Stimulated activated CD4-positive, alpha-beta T cell treated with anti-CD3 and anti-CD28 coated beads, Interleukin-4, amount 100 ng/mL, for 24 hours (primary cell): ENCODE measurements around the gene PODNL1.

Experiments
- DNase-seq: peaks from one replicate; pipeline ENCODE4 v3.0.0-alpha.2; 2020

The PODNL1 gene

GRCh38 chr19:13956365-13956744, 18.1 kb upstream of the PODNL1 start:
- no peak for DNase-seq

- no peak for DNase-seq
Measured at GRCh38 chr19:13955662-13956364, 17.6 kb upstream of the PODNL1 start.

DNA sequence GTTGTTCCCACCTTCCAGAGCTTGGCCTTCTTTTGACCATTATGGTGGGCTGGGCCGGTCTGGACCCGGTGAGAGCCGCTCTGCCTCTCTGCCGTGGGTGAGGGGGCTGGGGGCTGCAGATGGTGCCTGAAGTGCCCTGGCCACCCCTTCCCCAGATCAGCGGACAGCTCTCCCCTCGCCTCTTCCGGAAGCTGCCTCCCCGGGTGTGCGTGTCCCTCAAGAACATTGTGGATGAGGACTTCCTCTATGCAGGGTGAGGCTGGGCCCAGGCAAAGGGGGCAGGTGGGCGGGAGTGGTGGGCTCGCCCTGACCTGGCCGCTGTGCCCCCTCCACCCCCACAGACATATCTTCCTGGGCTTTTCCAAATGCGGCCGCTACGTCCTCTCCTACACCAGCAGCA, 16.0 kb upstream of the PODNL1 start:
- no peak for DNase-seq

DNA sequence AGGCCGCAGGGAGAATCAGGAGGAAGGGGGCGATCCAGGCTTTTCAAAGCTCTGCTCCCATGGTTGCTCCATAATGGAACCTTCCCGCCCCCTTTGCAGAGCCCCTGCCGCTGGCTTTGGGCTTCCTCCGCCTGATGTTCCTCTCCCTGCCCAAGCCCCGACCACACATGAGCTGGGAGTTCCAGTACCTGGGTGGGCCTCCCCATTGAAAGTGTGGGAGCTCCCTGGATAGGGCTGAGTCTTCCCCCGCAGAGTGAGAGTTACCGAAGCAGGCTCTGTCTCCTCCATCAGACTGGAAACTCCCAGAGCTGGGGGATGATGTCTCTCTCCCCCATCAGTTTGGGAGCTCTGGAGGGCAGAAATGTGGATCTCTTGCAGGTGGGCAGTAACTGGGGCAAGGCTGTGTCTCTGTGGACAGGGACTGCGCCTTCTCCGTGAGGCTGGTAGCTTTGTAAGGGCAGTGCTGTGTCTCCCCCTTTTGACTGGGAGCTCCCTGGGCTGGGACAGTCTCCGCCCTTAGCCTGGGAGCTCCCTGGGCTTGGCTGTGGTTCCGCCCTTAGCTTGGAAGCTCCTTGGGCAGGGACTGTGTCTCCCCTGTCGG, 14.8 kb upstream of the PODNL1 start:
- peak; percentile 9 for DNase-seq

- DNase-seq: peak; percentile 99
Measured at GRCh38 chr19:13952154-13952930, 14.1 kb upstream of the PODNL1 start, which contains the start of gene DCAF15. TSS of gene DCAF15 (plus strand) at chr19:13952509. CDS start at chr19:13952513, 4 bp downstream.

DNA sequence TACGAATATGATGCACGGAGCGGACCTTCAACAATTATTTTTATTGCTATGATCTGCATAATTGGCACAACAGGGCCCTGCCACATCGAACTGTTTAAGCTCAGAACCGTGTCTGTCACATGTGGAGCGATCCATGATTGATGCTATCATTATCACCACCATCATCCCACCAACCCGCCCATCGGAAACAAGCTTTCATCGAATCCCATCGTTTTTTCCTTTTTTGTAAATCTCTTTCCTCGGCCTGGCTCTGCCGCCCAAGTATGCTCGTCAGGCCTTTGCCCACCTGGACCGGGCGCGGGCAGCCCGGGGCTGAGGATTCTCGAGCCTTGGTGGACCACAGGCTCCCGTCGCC, 13.6 kb upstream of the PODNL1 start:
- DNase-seq: no peak

- no peak for DNase-seq
Measured at GRCh38 chr19:13951043-13951442, 12.8 kb upstream of the PODNL1 start.

- DNase-seq: no peak
Measured at GRCh38 chr19:13946414-13946813, 8.2 kb upstream of the PODNL1 start.

- no peak for DNase-seq
Measured at GRCh38 chr19:13942023-13942684, 3.9 kb upstream of the PODNL1 start.

DNA sequence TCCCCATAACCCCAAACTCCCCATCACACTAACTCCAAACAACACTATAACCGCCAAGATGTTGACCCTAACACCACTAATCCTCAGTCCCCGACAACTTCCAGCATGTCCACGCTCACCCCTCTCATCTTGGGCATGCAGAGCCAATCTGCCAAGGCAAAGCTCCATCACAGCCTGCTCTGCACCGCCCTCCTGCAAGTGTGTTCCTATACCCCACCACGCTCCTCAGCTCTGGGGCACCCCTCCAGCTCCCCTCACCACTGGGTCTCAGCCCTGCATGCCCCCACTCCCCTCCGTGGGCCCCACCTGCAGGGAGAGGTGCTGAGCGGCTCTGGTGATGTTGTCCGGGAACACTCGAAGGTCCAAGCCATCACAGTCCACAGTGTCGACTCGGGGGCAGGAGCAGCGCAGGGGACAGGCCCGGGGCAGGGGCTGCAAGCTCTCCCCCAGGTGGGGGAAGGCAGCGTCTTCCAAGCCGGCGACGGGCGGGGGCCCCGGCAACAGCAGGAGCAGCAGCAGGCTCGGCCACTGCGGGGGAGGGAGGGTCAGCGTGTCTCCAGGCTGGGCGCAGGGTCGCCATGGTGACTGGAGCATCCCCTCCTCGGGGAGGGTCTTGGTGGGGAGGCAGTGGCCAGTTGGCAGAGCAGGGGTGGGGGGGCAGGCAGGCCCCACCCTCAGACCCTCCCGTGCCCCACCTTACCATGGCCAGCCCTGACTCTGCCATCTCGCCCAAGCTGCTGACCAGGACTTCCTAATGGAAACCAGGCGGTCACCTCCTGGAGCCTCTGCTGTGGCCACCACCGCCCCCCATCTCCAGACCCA, 527 bp downstream of the PODNL1 start:
- DNase-seq: no peak

DNA sequence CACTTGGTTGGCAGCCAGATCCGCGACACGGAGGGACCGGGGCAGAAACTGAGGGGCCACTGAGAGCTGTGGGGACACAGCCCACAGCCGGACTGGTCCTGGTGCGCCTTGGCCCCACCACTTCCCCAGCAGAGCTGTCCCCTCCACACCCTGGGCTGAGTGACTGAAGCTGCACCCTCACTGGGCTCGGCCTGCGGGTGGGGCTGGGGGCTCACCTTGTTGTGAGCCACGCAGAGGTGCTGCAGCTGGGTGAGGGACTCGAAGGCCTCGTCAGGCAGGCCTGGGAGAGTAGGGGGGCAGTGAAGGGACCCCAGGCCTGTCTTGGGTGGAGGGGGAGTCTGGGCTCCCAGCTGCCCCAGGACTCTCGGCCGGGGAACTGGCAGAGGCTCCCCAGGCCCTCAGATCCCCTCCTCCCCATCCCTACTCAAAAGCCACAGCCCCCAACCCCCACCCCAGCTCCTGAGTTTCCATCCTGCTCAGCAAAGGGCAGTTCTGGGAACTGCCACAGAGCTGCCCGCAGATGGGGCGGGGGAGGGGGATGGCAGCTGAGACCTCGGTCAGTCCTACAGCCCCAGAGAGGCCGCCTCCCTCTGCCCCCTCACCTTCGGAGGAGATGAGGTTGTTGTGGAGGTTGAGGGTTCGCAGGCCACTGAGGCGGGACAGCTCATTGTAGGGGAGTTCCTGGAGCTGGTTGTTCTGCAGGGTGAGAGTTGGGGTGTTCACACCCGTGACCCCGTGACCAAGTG, 2.3 kb downstream of the PODNL1 start:
- no peak for DNase-seq

DNA sequence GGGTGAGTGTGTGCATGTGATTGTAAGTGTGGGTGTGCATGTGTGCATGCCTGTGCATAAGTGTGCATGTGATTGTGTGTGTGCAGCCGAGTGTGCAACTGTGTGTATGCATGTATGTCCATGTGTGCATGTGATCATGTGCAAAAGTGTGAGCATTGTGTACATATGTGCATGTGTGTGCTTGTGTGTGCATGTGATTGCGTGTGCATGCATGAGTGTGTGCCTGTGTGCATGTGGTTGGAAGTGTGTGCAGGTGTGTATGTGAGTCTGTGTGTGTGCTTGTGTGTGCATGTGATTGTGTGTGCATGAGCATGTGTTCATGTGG, 3.5 kb downstream of the PODNL1 start:
- no peak for DNase-seq

- no peak for DNase-seq
Measured at GRCh38 chr19:13932911-13933393, 5.3 kb downstream of the PODNL1 start.

DNA sequence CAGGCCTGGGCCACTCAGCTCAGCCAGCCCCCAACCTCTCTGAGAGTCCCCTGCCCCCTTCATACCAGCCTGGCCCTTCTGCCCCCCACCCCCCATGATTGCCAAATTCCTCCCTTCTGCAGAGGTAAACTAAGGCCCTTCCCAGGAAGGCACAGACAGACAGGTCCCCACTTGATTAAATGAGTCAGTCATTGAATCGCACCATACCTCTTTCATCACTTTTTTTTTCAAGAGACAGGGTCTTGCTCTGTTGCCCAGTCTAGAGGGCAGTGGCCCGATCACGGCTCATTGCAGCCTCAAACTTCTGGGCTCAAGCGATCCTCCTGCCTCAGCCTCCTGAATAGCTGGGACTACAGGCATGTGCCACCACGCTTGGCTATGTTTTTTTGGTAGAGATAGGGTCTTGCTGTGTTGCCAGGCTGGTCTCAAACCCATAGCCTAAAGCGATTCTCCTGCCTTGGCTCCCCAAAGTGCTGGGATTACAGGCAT, 6.0 kb downstream of the PODNL1 start:
- DNase-seq: no peak

DNA sequence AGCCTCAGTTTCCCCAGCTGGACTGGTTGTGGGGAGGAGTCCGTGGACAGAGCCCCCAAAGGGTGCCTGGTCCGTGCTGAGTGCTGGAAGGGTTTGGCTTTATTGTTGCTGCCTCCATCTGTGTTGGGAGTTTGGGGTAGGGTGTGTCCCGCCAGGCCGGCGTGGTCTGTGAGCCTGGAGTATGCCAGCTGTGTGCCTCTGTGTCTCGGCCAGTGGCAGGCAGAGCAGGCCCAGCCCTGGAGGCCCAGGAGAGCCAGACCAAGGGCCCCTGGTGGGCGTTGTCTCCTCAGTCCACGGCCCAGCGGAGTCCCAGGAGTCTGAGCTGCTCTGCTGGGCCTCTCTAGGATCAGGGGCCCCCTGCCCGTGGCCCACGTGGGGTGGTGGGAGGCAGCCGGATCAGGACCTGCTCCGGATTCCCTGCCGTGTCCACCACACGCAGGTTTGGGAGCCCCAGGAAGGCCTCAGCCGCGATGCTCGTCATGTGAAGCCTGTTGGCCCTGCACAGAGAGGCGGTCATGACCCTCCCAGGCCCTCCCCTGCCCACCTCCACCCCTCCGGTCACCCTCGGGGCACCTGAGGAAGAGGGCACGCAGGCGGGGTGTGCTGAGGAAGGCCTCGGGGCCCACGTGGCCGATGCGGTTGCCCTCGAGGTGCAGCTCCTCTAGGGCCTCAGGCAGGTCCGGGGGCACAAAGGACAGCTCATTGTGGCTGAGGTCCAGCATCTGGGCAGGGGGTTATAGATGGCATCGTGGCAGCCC, 6.6 kb downstream of the PODNL1 start:
- DNase-seq: no peak

- no peak for DNase-seq
Measured at GRCh38 chr19:13930402-13930801, 7.8 kb downstream of the PODNL1 start.

GRCh38 chr19:13929956-13930355, 8.3 kb downstream of the PODNL1 start:
- no peak for DNase-seq

DNA sequence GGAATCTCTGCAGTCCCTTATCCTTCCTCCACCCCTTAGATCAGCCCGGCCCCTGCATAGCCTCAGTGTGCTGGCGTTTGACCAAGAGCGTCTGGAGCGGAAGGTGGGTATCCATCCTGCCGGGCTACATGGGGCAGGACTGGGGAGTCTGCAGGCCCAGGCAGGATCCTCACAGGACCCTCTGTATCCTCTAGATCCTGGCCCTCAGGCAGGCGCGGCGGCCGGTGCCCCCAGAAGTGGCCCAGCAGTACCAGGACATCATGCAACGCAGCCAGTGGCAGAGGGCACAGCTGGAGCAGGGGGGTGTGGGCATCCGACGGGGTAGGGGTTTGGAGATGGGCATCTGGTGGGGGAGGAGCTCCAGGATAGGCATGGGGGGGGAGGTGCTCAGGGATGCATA, 8.9 kb downstream of the PODNL1 start:
- DNase-seq: no peak

DNA sequence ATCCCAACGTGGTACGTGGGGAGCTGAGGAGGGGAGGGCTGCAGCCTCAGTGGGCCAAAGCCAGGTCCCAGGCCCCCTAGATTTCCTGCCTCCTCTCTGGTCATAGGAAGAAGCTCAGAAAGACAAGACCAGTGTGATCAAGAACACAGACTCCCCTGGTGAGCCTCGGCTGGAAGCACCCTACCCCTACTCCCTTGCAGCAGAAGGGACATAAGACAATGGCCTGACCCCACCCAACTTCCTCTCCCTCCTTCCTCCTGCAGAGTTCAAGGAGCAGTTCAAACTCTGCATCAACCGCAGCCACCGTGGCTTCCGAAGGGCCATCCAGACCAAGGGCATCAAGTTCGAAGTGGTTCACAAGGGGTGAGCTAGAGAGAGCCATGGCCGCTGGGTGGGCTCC, 11.5 kb downstream of the PODNL1 start:
- no peak for DNase-seq

DNA sequence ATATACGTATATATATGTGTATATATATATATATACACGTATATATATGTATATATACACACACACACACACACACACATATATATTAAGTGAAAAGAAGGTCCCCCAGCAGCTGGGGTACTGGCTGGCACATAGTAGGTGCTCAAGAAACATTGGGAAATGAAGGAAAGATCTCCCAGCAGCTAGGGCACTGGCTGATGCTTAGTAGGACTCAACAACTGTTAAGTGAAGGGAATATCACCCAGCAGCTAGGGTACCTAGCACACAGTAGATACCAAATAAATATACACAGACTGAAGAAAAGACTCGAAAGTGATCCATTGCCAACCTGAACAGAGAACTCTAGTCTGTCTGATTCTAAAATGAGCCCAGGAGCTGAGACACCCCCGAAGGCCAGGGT, 12.2 kb downstream of the PODNL1 start:
- DNase-seq: no peak
